Hindlimb muscle (tissue), 1 donor: Measurements from ENCODE around the gene SLC25A1. TPM values are rescaled to one million over a fixed set of nuclear protein-coding genes. Genes with fewer than 3 reads are reported as not detected.
"Not testable (repeated sequence)": the region's sequence is repeated elsewhere in the genome, so short reads cannot be mapped to it uniquely, and the experiment has no call there.

Experiments used
- DNase-seq: peaks from one replicate; pipeline ENCODE4 v3.0.0-alpha.2; 2013
- polyA plus RNA-seq: library from polyadenylated mRNA; unstranded; fragments of 120-200 nt; gene quantifications from one replicate; pipeline ENCODE4 v1.2.1, GENCODE V29; 2013; ENCODE audit not compliant: insufficient read length

SLC25A1 gene
- polyA plus RNA-seq, 1 donor: 20.4 TPM

GRCh38 chr22:19204640-19205039 lies 26.1 kb upstream of the SLC25A1 start:
- no peak for DNase-seq

- no peak for DNase-seq
Observed at GRCh38 chr22:19203834-19204233, 25.3 kb upstream of the SLC25A1 start.

- DNase-seq: not testable (repeated sequence)
Observed at GRCh38 chr22:19202799-19203186, 24.3 kb upstream of the SLC25A1 start.

- DNase-seq: no peak
Observed at GRCh38 chr22:19201869-19202798, 23.6 kb upstream of the SLC25A1 start.

GRCh38 chr22:19201130-19201868 lies 22.8 kb upstream of the SLC25A1 start:
- no peak for DNase-seq

- no peak for DNase-seq
Observed at GRCh38 chr22:19199479-19199878, 20.9 kb upstream of the SLC25A1 start.

- DNase-seq: no peak
Observed at GRCh38 chr22:19197997-19198865, 19.7 kb upstream of the SLC25A1 start.

GRCh38 chr22:19196841-19197612 lies 18.5 kb upstream of the SLC25A1 start:
- no peak for DNase-seq

- no peak for DNase-seq
Observed at GRCh38 chr22:19195796-19196731, 17.5 kb upstream of the SLC25A1 start.

GRCh38 chr22:19194766-19195536 lies 16.4 kb upstream of the SLC25A1 start:
- no peak for DNase-seq

GRCh38 chr22:19193879-19194278 lies 15.3 kb upstream of the SLC25A1 start:
- DNase-seq: no peak

- DNase-seq: no peak
Observed at GRCh38 chr22:19187716-19188563, 9.4 kb upstream of the SLC25A1 start.

- no peak for DNase-seq
Observed at GRCh38 chr22:19184276-19184997, 5.9 kb upstream of the SLC25A1 start.

GRCh38 chr22:19183216-19183615 lies 4.7 kb upstream of the SLC25A1 start:
- DNase-seq: no peak

- no peak for DNase-seq
Observed at GRCh38 chr22:19182472-19183157, 4.1 kb upstream of the SLC25A1 start.

- DNase-seq: no peak
Observed at GRCh38 chr22:19181786-19182471, 3.4 kb upstream of the SLC25A1 start.
